Measurements from ENCODE around the gene ZNF423.

ZNF423 gene

DNA sequence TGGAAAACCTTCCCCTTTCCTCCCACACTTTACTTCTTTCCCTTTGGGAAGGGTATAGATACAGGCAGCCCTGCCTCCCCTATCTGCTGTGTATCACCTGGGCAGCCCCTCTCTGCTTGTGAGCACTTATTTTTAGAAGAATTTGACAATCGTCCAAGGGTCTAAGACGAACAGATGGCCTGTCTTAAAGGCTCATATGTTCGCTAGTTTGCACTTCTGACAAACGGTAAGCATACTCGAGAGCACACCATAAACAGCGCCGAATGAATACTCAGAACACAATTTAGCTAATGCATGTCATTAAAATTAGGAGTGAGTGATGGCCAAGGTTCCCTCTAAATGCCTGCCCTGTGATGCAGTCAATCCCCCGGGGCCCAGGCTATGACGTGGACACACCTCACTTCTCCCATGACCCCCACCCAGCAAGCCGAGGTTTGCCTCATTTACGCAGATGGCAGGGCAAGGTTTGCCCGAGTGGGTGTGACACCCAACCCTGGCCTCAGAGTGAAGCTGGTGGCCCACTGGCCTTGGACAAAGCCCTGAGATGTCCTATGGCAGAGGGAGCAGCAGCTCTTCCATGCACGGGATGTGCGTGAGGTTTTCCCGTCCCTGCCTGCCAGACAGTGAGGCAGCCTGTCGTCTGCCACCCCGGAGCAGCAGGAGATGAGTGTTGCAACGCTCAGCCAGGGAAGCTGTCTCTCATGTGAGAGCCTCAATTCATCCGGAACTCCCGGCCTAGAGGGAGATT lies 357.1 kb downstream of the ZNF423 start:
- peak; percentile 66 for DNase-seq

- no peak for DNase-seq
Observed at GRCh38 chr16:49498264-49498663, 357.6 kb downstream of the ZNF423 start.

DNA sequence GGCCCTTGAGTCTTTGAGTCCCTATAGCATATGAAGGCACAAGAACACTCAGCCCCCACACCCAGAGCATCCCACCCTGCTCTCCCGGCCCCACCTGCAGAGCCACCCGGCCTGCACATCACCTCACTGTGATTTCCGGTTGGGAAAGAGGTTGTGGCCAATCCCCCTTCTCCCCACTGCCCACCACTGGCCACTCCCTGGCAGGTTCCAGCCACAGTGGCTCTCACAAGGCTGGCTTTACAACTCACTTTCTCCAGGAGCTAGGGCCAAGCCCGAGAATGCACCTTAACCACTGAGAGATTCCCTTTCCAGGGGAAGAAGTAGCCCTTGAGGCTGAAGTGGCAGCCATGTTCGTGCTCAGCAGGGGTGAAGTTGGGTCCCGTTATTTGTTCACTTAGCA lies 358.4 kb downstream of the ZNF423 start:
- DNase-seq: no peak

DNA sequence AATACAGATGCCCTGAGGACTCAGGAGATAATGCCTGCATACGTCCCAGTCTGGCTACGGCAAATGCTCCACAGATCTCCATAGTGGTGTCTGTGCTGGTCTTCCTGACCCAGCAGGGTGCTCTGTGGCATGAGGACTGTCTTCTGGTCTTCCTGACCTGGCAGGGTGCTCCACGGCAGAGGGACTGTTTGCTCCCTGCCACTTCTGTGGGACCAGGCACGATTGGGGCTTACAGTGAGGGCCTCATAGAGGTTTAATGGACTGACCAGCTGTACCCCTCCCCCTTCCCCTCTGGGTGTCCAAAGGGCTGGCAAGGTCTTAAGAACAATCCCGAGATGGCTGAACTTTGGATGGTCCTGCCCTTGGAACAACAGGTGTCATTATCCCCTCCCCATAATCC lies 359.3 kb downstream of the ZNF423 start:
- DNase-seq: no peak

- DNase-seq: no peak
Observed at GRCh38 chr16:49495596-49496355, 360.1 kb downstream of the ZNF423 start.

- DNase-seq: no peak
Observed at GRCh38 chr16:49494891-49495566, 360.9 kb downstream of the ZNF423 start.

DNA sequence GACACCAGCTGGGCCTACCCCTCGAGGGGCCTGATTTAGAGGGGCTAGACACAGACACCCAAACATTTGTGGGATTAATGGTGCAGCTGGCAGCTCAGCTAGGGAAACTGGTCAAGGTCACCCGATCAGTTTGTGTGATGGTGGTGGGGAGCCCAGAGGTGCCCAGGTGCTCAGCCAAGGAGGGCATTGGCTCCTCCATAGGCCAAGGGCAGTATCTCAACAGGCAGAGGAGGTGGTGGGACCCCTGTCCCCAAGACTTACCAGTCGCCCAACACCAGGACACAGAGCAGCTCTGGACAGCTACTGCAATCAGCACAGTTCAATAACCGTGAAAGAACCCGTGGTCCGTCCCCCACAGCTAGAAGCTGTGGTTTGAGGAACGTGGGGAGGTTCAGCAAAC lies 361.4 kb downstream of the ZNF423 start:
- DNase-seq: no peak

DNA sequence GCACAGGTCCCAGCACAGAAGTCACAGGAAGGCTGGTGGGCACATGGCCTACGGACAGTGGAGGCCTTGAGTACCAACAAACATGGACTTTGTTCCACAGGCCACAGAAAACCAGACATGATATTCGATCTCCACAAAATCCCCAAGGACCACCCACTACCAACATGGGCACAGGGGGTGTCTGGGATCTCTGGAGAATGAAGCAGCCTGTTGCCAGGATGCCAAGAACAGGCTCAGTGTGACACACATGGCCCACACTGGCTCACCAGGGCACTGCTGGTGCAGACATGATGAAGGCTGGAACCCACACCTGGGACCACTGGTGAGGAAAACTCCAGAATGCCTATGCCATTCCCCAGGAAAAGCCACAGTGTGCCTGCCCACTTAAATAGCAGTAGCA lies 362.1 kb downstream of the ZNF423 start:
- no peak for DNase-seq

GRCh38 chr16:49492896-49493626 lies 362.9 kb downstream of the ZNF423 start:
- DNase-seq: no peak

- no peak for DNase-seq
Observed at GRCh38 chr16:49491771-49492761, 363.8 kb downstream of the ZNF423 start.

GRCh38 chr16:49491106-49491670 lies 364.7 kb downstream of the ZNF423 start:
- DNase-seq: no peak

- DNase-seq: no peak
Observed at GRCh38 chr16:49490321-49490705, 365.6 kb downstream of the ZNF423 start.

GRCh38 chr16:49489686-49490320 lies 366.1 kb downstream of the ZNF423 start:
- peak; percentile 60 for DNase-seq

DNA sequence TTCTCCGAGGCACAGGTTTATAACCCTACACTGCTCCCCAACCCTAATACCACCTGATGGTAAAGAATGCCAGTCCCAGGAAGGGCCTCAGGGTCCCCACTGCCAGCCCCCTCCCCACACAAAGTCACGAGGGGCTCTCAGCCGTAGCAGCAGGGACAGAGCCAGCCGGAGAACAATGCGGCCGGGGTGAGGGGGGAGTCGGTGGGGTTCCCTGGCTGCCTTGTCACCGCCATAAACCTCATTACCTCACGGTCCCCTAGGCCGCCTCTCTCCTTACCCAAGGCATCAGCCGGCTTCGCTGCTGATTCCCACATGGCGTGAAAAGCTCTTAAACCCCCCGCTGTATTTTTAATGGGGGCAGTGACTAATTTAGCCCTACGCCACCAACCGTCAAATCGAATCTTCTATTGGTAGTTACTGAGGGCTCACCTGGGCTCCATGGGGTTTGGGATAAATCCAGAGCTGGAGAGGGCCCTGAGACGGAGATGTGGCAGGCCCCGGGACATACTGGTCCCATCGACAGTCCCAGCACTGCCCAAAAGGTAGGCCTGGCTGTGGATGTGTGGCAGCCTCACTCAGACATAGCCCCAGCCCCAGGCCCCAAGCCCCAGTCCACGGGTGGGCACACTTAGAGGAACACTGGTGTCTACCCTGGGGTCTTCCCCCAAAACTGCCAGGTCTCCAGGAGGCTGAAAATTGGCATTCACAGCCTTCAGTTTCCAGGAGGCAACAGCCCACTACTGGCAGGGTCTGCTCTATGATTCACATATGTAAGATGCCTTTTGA lies 367.0 kb downstream of the ZNF423 start:
- DNase-seq: no peak

DNA sequence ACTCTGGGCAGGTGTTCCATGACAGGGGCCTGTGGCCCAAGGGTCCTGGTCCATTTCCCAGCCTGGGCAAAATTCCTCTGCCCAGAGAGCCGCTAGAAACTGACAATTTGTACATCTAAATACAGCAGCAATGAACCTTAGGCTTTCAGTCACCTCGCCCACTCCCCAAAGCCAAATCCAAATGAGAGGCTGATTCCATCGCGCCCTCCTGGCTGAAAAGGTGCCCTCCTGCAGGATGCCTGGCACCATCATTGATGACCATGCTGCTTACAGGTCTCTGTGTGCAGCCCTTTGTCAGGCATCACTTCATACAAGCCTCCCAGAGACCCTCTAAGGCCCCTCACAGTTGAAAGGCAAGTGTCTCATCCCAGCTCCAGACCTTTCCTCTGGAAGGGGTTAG lies 367.6 kb downstream of the ZNF423 start:
- DNase-seq: no peak

GRCh38 chr16:49487746-49488145 lies 368.2 kb downstream of the ZNF423 start:
- no peak for DNase-seq

DNA sequence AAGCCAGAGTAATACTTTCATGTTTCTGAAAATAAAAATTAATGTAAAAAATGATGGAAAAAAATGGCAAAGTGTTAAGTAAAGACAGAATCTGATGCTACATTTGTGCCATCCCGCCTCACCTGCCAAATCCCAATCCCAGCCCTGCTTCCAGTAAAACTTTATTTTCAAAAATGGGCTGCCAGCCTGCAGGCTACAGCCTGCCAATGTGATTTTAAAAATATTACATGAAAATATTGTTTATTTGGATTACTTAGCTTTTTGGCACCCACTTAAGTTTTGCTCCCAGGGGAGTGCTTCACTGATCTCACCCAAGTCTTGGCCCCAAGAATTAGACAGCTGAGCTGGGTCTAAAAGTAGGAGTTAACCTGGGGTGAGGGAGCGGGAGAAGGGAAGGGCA lies 369.5 kb downstream of the ZNF423 start:
- DNase-seq: no peak

GRCh38 chr16:49485663-49486062 lies 370.2 kb downstream of the ZNF423 start:
- no peak for DNase-seq

GRCh38 chr16:49484936-49485335 lies 371.0 kb downstream of the ZNF423 start:
- DNase-seq: no peak

GRCh38 chr16:49484451-49484849 lies 371.5 kb downstream of the ZNF423 start:
- DNase-seq: no peak

Data from NCI-H1436 (cell line).